Loucy (cell line): Measurements from ENCODE around the gene TGFBRAP1.

Source experiments
- CTCF ChIP-seq: fragments of 200-600 bp; sonication (generic); conservative IDR thresholded peaks from 2 replicates; pipeline ENCODE4 v1.5.1; 2014; ENCODE audit warnings: mild to moderate bottlenecking, antibody characterized with exemption, low read length
- EZH2phosphoT487 ChIP-seq: fragments of 200-600 bp; IDR thresholded peaks from 2 replicates; pipeline ENCODE4 v1.6.1; 2018; ENCODE audit warnings: antibody characterized with exemption, mild to moderate bottlenecking, moderate library complexity, borderline replicate concordance

GRCh38 chr2:105287692-105288091, 41.8 kb downstream of the TGFBRAP1 start:
- TF ChIP-seq CTCF (peak; percentile 77), EZH2phosphoT487 (no peak)
